Liver (tissue), 3 donors: ENCODE measurements around the gene CNEP1R1.

Source experiments
- ATF3 ChIP-seq: IDR thresholded peaks from 2 replicates; pipeline ENCODE4 v1.6.1; 2016; ENCODE audit warnings: antibody characterized with exemption
- CTCF ChIP-seq: fragments of 150-350 bp; IDR thresholded peaks from 2 replicates; pipeline ENCODE4 v1.5.1; 2017; ENCODE audit warnings: improper control_type of control experiment, low read depth, low read length; ENCODE audit not compliant: missing input control
- EGR1 ChIP-seq, 2 donors: IDR thresholded peaks; 2 replicates each; pipeline ENCODE4 v1.6.1; 2016 to 2018; ENCODE audit warnings: antibody characterized with exemption in 2 of 2, low read depth in 2 of 2
- RAD21 ChIP-seq, 2 donors: IDR thresholded peaks; 2 replicates each; pipeline ENCODE4 v1.6.1; 2016; ENCODE audit warnings: antibody characterized with exemption in 2 of 2, mild to moderate bottlenecking in 2 of 2
- REST ChIP-seq: IDR thresholded peaks from 2 replicates; pipeline ENCODE4 v1.6.1; 2016; ENCODE audit warnings: antibody characterized with exemption, mild to moderate bottlenecking
- RXRA ChIP-seq, 2 donors: IDR thresholded peaks; 2 replicates each; pipeline ENCODE4 v1.6.1; 2017 to 2018; ENCODE audit warnings: antibody characterized with exemption in 2 of 2, mild to moderate bottlenecking in 1 of 2
- ZBTB33 ChIP-seq: IDR thresholded peaks from 2 replicates; pipeline ENCODE4 v1.6.1; 2016; ENCODE audit warnings: antibody characterized with exemption
- donor health status: healthy.
- donor health status: healthy.

GRCh38 chr16:50038756-50039529 is 13.9 kb downstream of the CNEP1R1 start:
- TF ChIP-seq CTCF = no peak
- no peak for TF ChIP-seq EGR1 (IDR thresholded peaks at IDR 0.05; ENCODE audit: low read depth in 2 of 2)
- TF ChIP-seq ATF3 = no peak
- no peak for TF ChIP-seq RAD21 (IDR thresholded peaks at IDR 0.05)
- no peak for TF ChIP-seq REST
- no peak for TF ChIP-seq ZBTB33
- TF ChIP-seq RXRA (IDR thresholded peaks at IDR 0.05) = no peak
